Mesendoderm (in vitro differentiated cells): ENCODE measurements around the gene CYP26C1.
A peak's percentile ranks its signal among the peaks of the same experiment; 100 is the strongest.

ENCODE experiments used
- DNase-seq: peaks from one replicate; pipeline ENCODE4 v3.0.0; 2013
- H2AK5ac ChIP-seq: 2 replicates; pipeline ENCODE4 v1.6.1; 2013; ENCODE audit warnings: low read length, inconsistent platforms
- H2BK120ac ChIP-seq: 2 replicates; pipeline ENCODE4 v1.6.1; 2013; ENCODE audit warnings: low read depth, mild to moderate bottlenecking, low read length, moderate library complexity, mixed read lengths
- H2BK15ac ChIP-seq: replicated peaks from 2 replicates; pipeline ENCODE4 v1.6.1; 2013; ENCODE audit warnings: low read depth, mild to moderate bottlenecking, moderate library complexity
- H2BK5ac ChIP-seq: 2 replicates; pipeline ENCODE4 v1.6.1; 2013; ENCODE audit warnings: low read length, inconsistent platforms
- H3K18ac ChIP-seq: 2 replicates; pipeline ENCODE4 v1.6.1; 2013; ENCODE audit warnings: mild to moderate bottlenecking, low read length, mixed read lengths
- H3K23ac ChIP-seq: one replicate; pipeline ENCODE4 v1.6.1; 2013; ENCODE audit warnings: low read length
- H3K27ac ChIP-seq: 2 replicates; pipeline ENCODE4 v1.5.1; 2013; ENCODE audit warnings: low read depth, mild to moderate bottlenecking, inconsistent platforms, low read length, moderate library complexity
- H3K27me3 ChIP-seq: 2 replicates; pipeline ENCODE4 v1.6.1; 2013; ENCODE audit warnings: low read length, control low read depth, mild to moderate bottlenecking, inconsistent platforms; ENCODE audit not compliant: insufficient read depth, poor library complexity
- H3K36me3 ChIP-seq: 2 replicates; pipeline ENCODE4 v1.6.1; 2013; ENCODE audit warnings: low read length, inconsistent platforms; ENCODE audit not compliant: control insufficient read depth, insufficient read depth
- H3K4ac ChIP-seq: one replicate; pipeline ENCODE4 v1.6.1; 2013; ENCODE audit warnings: low read depth, mild to moderate bottlenecking, low read length, moderate library complexity
- H3K4me1 ChIP-seq: 2 replicates; pipeline ENCODE4 v1.6.1; 2013; ENCODE audit warnings: low read depth, low read length, inconsistent platforms; ENCODE audit not compliant: control insufficient read depth
- H3K4me2 ChIP-seq: 2 replicates; pipeline ENCODE4 v1.6.1; 2013; ENCODE audit warnings: low read length
- H3K4me3 ChIP-seq: 2 replicates; pipeline ENCODE4 v1.5.1; 2013; ENCODE audit warnings: mild to moderate bottlenecking, low read length
- H3K56ac ChIP-seq: one replicate; pipeline ENCODE4 v1.6.1; 2013; ENCODE audit warnings: low read length
- H3K79me1 ChIP-seq: 2 replicates; pipeline ENCODE4 v1.6.1; 2013; ENCODE audit warnings: low read length, inconsistent platforms
- H3K79me2 ChIP-seq: 2 replicates; pipeline ENCODE4 v1.6.1; 2013; ENCODE audit warnings: mild to moderate bottlenecking, low read length; ENCODE audit not compliant: control insufficient read depth, insufficient read depth
- H3K9ac ChIP-seq: 2 replicates; pipeline ENCODE4 v1.6.1; 2013; ENCODE audit warnings: low read length, inconsistent platforms
- H4K5ac ChIP-seq: one replicate; pipeline ENCODE4 v1.6.1; 2013; ENCODE audit warnings: low read length
- H4K8ac ChIP-seq: one replicate; pipeline ENCODE4 v1.6.1; 2013; ENCODE audit warnings: low read depth, mild to moderate bottlenecking, control low read depth, low read length, moderate library complexity
- WGBS: extraction: QIAGEN DNeasy Blood & Tissue Kit; methylation state at CpG from one replicate; pipeline ENCODE4 v1.1.7; 2013; ENCODE audit warnings: low lambda C conversion rate, missing lambda C conversion rate; ENCODE audit not compliant: insufficient coverage; ENCODE audit errors: extremely low coverage; 5-methylcytosine and 5-hydroxymethylcytosine counted together

Gene CYP26C1

DNA sequence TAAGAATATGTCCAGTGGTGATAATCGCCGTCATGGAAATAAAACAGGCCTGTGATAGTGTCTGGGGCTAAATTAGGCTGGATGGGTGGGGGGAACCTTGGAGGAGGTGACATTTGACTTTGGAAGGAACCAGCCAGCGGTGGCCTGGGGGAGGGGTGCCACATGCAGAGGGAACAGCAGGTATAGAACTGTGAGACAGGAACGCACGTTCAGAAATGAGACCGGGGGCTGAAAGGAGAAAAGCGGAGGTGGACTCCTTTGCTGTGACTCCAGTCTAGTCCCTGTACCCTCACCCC, 10.5 kb downstream of the CYP26C1 start:
- no peak for DNase-seq
- H4K5ac ChIP-seq = no peak overlapping the region
- H3K18ac ChIP-seq = no peak overlapping the region
- H3K4ac ChIP-seq = no peak overlapping the region
- no peak overlapping the region for H2BK120ac ChIP-seq
- H3K79me2 ChIP-seq = peaks cover 15% of the 10 kb centered on the region
- H3K9ac ChIP-seq = no peak overlapping the region
- H3K79me1 ChIP-seq = peaks cover 3% of the 10 kb centered on the region
- no peak overlapping the region for H2AK5ac ChIP-seq
- no CpG with 5 or more reads among the region's 7 CpGs for WGBS
- no peak overlapping the region for H2BK5ac ChIP-seq
- peaks cover 71% of the 10 kb centered on the region for H3K27me3 ChIP-seq
- no peak overlapping the region for H3K27ac ChIP-seq
- H4K8ac ChIP-seq = no peak overlapping the region
- H3K23ac ChIP-seq = no peak overlapping the region
- H2BK15ac ChIP-seq = no peak overlapping the region
- H3K4me3 ChIP-seq = no peak overlapping the region
- peaks cover 5% of the 10 kb centered on the region for H3K36me3 ChIP-seq
- H3K4me1 ChIP-seq = no peaks in the 10 kb centered on the region
- no peak overlapping the region for H3K56ac ChIP-seq
- no peak overlapping the region for H3K4me2 ChIP-seq

DNA sequence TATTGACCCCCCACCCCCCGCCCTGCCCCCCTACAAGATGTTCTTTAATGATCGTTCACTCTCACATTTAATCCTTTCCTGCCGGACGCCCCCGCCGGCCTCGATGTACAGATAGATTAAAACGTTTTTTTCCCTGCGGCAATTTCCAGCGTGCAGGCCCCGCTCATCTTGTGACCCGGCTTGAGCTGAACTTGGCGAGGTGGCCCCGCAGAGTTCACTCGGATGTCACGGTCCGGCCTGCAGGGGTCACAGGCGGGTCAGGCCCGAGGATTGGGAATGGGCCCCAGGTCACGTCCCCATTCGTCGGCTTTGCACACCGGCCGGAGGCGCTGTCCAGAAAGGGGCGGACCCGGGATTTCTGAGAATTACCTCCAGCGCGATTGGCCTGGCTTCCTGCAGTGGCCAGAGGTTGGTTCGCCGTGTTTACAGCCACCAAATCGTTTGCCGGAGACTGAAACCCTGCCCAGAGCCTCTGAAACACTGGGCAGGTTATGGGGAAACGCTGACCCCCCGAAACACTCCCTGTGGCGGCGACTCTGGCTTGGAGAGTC, 11.2 kb downstream of the CYP26C1 start:
- Histone ChIP-seq H3K36me3 (peaks cover 5% of the 10 kb centered on the region), H3K56ac (peak overlapping the region; percentile 68), H2AK5ac (no peak overlapping the region), H3K23ac (peak overlapping the region; percentile 8), H3K4me1 (no peaks in the 10 kb centered on the region), H3K4me3 (peak overlapping the region; percentile 29), H3K79me1 (peaks cover 3% of the 10 kb centered on the region), H3K27me3 (peaks cover 65% of the 10 kb centered on the region), H3K18ac (peak overlapping the region; percentile 21), H3K27ac (no peak overlapping the region), H3K4ac (no peak overlapping the region), H3K79me2 (peaks cover 15% of the 10 kb centered on the region), H2BK120ac (no peak overlapping the region), H4K5ac (no peak overlapping the region), H3K9ac (peak overlapping the region; percentile 97), H2BK5ac (no peak overlapping the region), H3K4me2 (peak overlapping the region; percentile 59), H4K8ac (no peak overlapping the region), H2BK15ac (no peak overlapping the region)
- no CpG with 5 or more reads among the region's 37 CpGs for WGBS
- peak; percentile 82 for DNase-seq

DNA sequence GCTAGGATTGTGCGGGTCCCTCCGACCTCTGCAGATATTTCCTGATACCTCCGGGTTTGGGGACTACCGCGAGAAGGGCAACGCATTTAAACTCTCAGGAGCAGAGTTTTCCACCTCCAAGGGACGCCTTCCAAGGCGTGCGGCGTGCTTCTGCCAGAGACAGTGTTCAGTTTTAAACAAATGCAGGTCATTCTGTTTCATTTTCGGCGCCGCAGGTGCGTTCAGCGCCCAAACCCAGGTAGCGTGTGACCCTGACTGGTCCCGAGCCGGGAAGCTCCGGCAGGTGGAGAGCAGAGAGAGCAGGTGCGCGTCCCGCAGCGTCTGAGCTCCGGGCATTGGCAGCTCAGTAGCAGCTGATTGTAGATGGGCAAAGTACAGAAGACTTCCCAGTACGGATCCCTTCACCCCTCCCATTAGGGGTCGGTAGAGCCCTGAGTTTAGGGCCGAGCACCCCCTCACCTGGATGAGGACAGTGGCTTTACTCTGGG, 11.7 kb downstream of the CYP26C1 start:
- peak overlapping the region; percentile 29 for H3K4me3 ChIP-seq

DNA sequence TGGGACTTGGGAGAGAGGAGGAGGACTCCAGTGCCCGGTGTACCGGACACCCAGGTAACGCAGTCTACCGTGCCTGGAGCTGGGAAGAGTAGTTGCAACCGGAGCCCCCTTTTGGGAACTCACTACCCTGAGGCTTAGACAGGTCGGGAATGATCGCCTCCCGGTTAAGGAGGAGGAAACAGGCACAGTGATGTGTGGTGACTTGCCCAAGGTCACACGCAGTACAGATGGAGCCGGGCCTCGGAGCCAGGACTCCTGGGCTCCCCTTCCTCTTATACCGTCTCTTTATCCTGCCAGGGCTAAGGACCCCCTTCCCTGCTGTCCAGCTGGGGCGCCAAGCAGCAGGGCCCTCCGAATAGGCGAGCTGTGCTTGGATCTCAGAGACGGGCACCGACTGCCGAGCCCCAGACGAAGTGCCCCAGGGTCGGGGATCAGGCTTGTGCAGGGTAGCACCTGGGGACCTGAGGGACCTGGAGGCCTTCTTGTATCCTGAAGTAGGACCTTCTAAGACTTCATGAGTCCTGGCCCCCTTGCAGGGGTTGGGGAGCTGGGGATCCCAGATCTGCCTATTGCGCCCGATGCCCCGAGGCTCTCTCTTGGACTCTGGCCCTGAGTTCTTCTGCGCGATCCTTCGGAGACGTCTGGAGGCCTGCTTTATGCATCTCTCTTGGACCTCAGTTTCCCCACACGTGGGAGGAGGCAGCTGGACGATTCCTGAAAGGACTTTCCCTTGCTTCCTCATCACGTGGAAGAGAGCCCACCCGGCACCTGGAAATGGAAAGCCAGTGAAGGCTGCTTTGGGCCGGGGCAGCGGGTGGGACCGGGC, 12.3 kb downstream of the CYP26C1 start:
- peak overlapping the region; percentile 59 for H3K4me2 ChIP-seq
- peak overlapping the region; percentile 77 for H2AK5ac ChIP-seq
- H4K8ac ChIP-seq = no peak overlapping the region
- no peak overlapping the region for H4K5ac ChIP-seq
- no CpG with 5 or more reads among the region's 34 CpGs for WGBS
- peaks cover 53% of the 10 kb centered on the region for H3K27me3 ChIP-seq
- H3K56ac ChIP-seq = peak overlapping the region; percentile 98
- H3K79me2 ChIP-seq = peaks cover 15% of the 10 kb centered on the region
- no peak for DNase-seq
- H2BK5ac ChIP-seq = peak overlapping the region; percentile 52
- peak overlapping the region; percentile 97 for H3K9ac ChIP-seq
- H3K4ac ChIP-seq = peak overlapping the region; percentile 26
- peaks cover 5% of the 10 kb centered on the region for H3K36me3 ChIP-seq
- peaks cover 3% of the 10 kb centered on the region for H3K79me1 ChIP-seq
- H2BK15ac ChIP-seq = no peak overlapping the region
- H3K4me1 ChIP-seq = no peaks in the 10 kb centered on the region
- H3K23ac ChIP-seq = no peak overlapping the region
- no peak overlapping the region for H3K18ac ChIP-seq
- no peak overlapping the region for H2BK120ac ChIP-seq
- H3K4me3 ChIP-seq = peak overlapping the region; percentile 43
- no peak overlapping the region for H3K27ac ChIP-seq

More for the DNA sequence above, 11.7 kb downstream of the CYP26C1 start:
- H2BK15ac ChIP-seq = no peak overlapping the region
- peak overlapping the region; percentile 68 for H3K56ac ChIP-seq
- H3K36me3 ChIP-seq = peaks cover 5% of the 10 kb centered on the region
- no peak overlapping the region for H3K4ac ChIP-seq
- peak overlapping the region; percentile 97 for H3K9ac ChIP-seq
- H3K4me2 ChIP-seq = peak overlapping the region; percentile 59
- WGBS = no CpG with 5 or more reads among the region's 27 CpGs
- H3K79me2 ChIP-seq = peaks cover 15% of the 10 kb centered on the region
- peak overlapping the region; percentile 21 for H3K18ac ChIP-seq
- DNase-seq = no peak
- peaks cover 3% of the 10 kb centered on the region for H3K79me1 ChIP-seq
- H2BK120ac ChIP-seq = no peak overlapping the region
- H2BK5ac ChIP-seq = no peak overlapping the region
- no peak overlapping the region for H4K5ac ChIP-seq
- H2AK5ac ChIP-seq = no peak overlapping the region
- peak overlapping the region; percentile 8 for H3K23ac ChIP-seq
- no peaks in the 10 kb centered on the region for H3K4me1 ChIP-seq
- peaks cover 60% of the 10 kb centered on the region for H3K27me3 ChIP-seq
- no peak overlapping the region for H3K27ac ChIP-seq
- H4K8ac ChIP-seq = no peak overlapping the region

DNA sequence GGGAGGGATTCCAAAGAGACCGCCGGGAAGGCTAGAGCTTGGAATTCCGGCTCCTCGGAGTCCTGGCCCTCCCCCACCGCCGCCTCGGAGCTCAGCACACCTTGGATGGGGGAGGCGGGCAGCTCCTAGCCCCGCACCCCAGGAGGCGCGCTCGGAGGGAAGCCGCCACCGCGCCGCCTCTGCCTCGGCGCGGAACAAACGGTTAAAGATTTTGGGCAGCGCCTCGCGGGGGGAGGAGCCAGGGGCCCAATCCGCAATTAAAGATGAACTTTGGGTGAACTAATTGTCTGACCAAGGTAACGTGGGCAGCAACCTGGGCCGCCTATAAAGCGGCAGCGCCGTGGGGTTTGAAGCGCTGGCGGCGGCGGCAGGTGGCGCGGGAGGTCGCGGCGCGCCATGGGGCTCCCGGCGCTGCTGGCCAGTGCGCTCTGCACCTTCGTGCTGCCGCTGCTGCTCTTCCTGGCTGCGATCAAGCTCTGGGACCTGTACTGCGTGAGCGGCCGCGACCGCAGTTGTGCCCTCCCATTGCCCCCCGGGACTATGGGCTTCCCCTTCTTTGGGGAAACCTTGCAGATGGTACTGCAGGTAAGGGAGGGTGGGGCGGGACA, 13.0 kb downstream of the CYP26C1 start, which contains the start of gene CYP26A1:
CYP26A1 (plus strand) TSS at position 355 of the 608 bp plus-strand sequence; CDS start at position 397, 42 bp downstream.
- Histone ChIP-seq H3K4me2 (peak within 1 kb of the TSS; percentile 70), H2BK5ac (peak within 1 kb of the TSS; percentile 69), H4K8ac (no peak within 1 kb of the TSS), H3K56ac (peak within 1 kb of the TSS; percentile 98), H3K9ac (peak within 1 kb of the TSS; percentile 97), H3K4me1 (no peaks in the 10 kb centered on the region), H4K5ac (no peak within 1 kb of the TSS), H3K79me1 (peaks cover 3% of the 10 kb centered on the region), H2BK15ac (no peak within 1 kb of the TSS), H3K4me3 (peak within 1 kb of the TSS; percentile 88), H3K18ac (peak within 1 kb of the TSS; percentile 47), H3K27me3 (peaks cover 47% of the 10 kb centered on the region), H3K23ac (peak within 1 kb of the TSS; percentile 98), H3K27ac (peak within 1 kb of the TSS; percentile 59), H3K79me2 (peaks cover 15% of the 10 kb centered on the region), H3K36me3 (peaks cover 5% of the 10 kb centered on the region), H2AK5ac (peak within 1 kb of the TSS; percentile 77), H3K4ac (peak within 1 kb of the TSS; percentile 44), H2BK120ac (peak within 1 kb of the TSS; percentile 31)
- DNase-seq = peak; percentile 87
- WGBS = no CpG with 5 or more reads among the region's 52 CpGs
